ENCODE results near the gene C1QA.

Gene C1QA, protein sequence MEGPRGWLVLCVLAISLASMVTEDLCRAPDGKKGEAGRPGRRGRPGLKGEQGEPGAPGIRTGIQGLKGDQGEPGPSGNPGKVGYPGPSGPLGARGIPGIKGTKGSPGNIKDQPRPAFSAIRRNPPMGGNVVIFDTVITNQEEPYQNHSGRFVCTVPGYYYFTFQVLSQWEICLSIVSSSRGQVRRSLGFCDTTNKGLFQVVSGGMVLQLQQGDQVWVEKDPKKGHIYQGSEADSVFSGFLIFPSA

DNA sequence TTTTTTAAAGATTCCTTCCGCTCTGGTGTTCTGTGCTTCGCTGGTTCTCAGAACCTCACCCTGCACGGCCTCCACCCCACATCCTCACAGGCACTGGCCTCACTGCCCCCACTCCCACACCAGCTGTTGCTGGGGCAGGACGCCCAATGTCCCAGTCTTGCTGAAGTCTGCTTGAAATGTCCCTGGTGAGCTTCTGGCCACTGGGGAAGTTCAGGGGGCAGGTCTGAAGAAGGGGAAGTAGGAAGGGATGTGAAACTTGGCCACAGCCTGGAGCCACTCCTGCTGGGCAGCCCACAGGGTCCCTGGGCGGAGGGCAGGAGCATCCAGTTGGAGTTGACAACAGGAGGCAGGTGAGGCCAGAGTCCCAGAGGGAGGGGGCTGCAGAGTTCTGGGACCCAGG is at the start of gene C1QA:
Gene C1QA (plus strand): TSS at position 276 of the 400 bp plus-strand sequence. CDS start 989 bp downstream, outside the sequence.
- no peak for DNase-seq

DNA sequence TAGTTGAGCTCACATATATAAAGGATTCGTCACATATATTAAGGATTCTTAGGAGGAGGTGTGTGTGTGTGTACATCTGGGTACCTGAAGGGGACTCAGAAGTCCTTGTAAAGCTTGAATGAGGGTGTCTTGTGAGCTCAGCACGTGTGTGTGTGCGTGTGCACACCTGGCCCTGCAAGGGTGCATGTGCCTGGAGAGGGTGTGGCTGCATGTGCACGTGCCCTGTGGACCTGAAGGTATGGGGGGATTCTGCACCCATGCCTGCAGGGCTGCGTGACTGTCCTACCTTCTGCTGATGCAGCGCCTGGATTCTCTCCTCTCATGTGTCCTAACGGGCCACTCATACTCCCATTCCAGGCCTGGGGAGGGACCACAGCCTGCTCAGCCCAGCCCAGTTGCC is 49.2 kb upstream of the C1QA start:
- no peak for DNase-seq

- DNase-seq, result no peak
Measured at GRCh38 chr1:22588899-22589422, 47.5 kb upstream of the C1QA start.

GRCh38 chr1:22591576-22591975 is 44.9 kb upstream of the C1QA start:
- DNase-seq, result no peak

GRCh38 chr1:22592051-22592450 is 44.4 kb upstream of the C1QA start:
- DNase-seq, result no peak

GRCh38 chr1:22592919-22593790 is 43.3 kb upstream of the C1QA start:
- no peak for DNase-seq

DNA sequence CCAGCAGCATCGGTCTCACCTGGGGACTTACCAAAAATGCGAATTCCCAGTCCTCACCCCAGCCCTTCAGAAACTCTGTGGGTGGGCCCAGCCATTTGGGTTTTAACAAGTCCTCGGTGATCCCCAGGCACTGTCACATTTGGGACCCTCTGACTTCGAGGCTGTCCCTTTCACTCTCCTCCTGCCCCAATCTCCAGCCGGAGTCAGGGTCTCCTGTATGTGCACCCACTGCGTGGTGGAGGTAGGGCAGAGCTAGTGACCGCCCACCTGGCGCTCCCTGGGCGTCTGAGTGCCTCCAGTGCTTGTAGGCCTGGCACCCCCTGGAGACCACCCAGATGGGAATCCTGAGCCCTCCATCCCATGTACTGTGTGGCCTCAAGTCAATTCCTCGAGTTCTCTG is 42.0 kb upstream of the C1QA start:
- no peak for DNase-seq

GRCh38 chr1:22595108-22595507 is 41.3 kb upstream of the C1QA start:
- no peak for DNase-seq

- DNase-seq, result no peak
Measured at GRCh38 chr1:22597301-22597965, 39.0 kb upstream of the C1QA start.

DNA sequence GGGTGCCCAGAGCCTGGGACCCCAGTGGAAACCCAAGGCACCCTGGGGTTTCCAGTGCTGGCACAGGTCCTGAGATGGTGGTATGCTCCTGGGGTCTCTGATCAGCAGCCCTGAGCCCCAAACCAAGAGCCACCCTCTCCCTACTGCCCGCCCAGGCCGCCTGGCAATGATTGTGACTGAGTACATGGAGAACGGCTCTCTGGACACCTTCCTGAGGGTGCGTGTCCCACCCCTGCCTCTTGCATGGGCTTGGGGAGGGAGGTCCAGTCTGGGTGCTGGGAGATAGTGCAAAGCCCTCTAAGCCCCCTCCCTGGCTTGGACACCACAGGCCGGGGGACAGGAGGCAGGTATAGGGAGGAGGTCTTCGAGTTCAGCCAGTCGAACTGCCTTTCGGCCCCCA is 38.4 kb upstream of the C1QA start:
- DNase-seq, result no peak

GRCh38 chr1:22598736-22599135 is 37.7 kb upstream of the C1QA start:
- no peak for DNase-seq

DNA sequence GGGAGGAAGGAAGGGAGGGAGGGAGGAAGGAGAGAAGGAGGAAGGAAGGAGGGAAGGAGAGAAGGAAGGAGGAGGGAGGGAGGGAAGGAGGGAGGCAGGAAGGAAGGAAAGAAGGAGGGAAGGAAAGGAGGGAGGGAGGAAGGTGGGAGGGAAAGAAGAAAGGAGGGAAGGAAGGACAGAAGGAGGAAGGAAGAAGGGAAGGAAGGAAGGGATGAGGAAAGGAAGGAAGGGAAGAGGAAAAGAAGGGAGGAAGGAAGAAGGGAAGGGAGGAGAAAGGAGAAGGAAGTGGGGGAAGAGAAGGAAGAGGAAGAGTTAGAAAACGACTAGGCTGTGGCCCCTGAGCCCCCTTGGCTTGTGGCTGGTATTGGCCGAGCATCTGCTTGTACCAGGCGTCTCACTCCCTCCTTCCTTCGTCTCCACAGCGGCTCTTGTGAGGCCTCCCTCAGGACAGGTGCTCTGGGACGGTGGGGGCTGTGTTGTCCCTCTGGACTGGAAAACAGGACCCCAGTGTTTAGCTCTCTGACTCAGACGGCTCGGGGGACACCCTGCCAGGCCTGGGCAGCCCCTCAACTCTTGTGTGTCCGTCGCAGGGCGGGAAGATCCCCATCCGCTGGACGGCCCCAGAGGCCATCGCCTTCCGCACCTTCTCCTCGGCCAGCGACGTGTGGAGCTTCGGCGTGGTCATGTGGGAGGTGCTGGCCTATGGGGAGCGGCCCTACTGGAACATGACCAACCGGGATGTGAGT is 36.2 kb upstream of the C1QA start:
- DNase-seq, result no peak

- no peak for DNase-seq
Measured at GRCh38 chr1:22600817-22601605, 35.4 kb upstream of the C1QA start.

- no peak for DNase-seq
Measured at GRCh38 chr1:22601610-22602009, 34.8 kb upstream of the C1QA start.

DNA sequence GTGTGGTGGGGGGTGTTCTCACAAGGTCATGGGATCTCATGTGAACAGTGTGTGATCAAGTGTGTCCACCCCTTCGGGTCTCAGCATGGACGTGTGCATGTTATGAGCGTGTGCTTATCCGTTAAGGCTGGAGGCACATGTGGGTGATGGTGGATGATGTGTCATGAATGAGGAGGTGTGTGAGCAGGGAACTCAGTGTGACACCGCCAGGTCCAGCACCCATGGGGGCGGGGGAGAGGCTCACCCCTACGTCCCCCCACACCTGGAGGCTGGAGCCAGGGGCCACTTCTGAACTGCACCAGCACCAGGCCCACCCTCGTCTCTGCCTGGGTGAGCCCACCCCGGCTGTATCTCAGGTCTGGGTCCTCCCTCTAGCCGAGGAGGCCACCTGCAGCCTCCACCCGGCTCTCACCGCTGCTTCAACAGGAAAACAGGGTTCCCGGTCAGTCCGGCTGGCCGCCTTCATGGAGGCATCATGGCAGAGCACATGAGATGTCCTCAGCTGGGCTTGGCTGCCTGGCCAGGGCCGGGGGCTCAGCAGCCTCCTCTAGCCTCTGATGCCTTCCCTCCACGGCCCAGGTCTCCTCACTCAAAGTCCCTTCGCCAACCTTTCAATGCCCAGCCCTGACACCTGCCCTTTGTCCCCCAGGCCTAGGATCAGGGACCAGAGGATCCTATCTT is 34.2 kb upstream of the C1QA start:
- no peak for DNase-seq

GRCh38 chr1:22606161-22606560 is 30.3 kb upstream of the C1QA start:
- DNase-seq, result no peak

DNA sequence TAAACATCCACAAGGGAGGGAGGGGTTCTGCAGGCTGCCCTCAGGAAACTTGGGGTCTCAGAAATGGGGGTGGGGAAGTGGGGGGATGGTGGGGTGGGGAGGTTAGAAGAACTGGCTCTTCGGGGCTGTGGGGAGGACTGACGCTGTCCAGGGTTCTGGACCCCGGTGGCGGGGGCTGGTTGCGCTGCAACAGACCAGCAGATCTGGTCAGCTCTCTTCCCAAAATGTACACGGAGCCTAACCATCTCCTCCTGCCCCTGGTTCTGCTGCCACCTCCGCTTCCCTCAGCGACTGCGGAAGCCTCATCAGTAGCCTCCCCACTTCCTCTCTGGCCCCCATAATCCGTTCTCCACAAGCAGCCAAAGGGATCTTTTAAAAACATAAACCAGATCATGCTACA is 29.3 kb upstream of the C1QA start:
- DNase-seq, result no peak

GRCh38 chr1:22608361-22608760 is 28.1 kb upstream of the C1QA start:
- DNase-seq, result no peak

- DNase-seq, result no peak
Measured at GRCh38 chr1:22609291-22609690, 27.1 kb upstream of the C1QA start.

DNA sequence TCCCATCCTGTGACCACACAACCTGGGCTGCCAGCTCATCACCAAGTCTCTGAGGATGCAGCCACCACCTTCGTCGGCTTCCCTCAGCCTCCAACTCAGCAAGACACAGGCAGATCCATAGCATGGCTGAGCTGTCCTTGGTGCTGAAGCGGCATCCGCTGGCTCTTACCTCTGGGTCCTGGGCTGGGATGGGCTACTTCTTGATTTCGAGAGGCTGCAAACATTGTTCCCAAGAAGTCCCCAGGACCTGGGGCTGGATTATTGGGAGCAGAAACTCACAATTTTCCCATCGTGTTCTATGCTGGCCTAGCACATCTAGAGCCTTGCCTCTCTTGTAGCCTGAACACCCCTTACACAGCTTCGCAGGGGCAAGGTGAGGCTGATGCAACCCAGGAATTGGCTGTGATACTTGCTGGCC is 24.9 kb upstream of the C1QA start:
- no peak for DNase-seq
